ENCODE data around the gene ATG3. TPM values are rescaled to one million over a fixed set of nuclear protein-coding genes. Genes with fewer than 3 reads are reported as not detected.

ATG3 gene
- total and polyA plus RNA-seq, 2 of the 8 experiments (the other 6 are each of a cell fraction or from before 2014, with no cell fraction given): 27.3 to 55.3 TPM

DNA sequence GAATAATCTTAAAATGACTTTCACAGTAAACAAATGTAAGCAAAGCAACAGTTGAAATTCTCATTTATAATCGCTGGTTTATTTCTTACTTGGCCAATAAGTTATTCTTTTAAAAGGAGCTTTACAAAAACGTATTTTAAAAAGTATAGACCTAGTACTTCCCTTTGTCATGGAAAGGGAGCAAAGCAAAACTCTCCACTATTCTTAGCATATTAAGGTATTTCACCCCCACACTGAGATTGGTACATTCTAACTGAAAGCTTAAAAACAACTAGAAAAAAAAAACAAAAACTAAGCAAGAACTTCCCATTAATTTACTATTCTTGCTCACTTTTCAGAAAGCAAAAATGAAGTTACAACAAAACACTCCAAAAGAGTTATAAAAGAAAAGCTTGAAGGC is 1.5 kb downstream of the ATG3 start (continued):
- TF ChIP-seq TEAD4 (IDR thresholded peaks at IDR 0.05; ENCODE audit: low read depth, low read length) (no peak), GABPA (IDR thresholded peaks at IDR 0.05; ENCODE audit: borderline replicate concordance, insufficient read depth, low read length) (no peak), KDM4A (IDR thresholded peaks at IDR 0.05; ENCODE audit: low read depth, low read length, severe bottlenecking) (no peak), CHD2 (IDR thresholded peaks at IDR 0.05; ENCODE audit: low read length) (no peak)
- TF ChIP-seq, protein P1, sequence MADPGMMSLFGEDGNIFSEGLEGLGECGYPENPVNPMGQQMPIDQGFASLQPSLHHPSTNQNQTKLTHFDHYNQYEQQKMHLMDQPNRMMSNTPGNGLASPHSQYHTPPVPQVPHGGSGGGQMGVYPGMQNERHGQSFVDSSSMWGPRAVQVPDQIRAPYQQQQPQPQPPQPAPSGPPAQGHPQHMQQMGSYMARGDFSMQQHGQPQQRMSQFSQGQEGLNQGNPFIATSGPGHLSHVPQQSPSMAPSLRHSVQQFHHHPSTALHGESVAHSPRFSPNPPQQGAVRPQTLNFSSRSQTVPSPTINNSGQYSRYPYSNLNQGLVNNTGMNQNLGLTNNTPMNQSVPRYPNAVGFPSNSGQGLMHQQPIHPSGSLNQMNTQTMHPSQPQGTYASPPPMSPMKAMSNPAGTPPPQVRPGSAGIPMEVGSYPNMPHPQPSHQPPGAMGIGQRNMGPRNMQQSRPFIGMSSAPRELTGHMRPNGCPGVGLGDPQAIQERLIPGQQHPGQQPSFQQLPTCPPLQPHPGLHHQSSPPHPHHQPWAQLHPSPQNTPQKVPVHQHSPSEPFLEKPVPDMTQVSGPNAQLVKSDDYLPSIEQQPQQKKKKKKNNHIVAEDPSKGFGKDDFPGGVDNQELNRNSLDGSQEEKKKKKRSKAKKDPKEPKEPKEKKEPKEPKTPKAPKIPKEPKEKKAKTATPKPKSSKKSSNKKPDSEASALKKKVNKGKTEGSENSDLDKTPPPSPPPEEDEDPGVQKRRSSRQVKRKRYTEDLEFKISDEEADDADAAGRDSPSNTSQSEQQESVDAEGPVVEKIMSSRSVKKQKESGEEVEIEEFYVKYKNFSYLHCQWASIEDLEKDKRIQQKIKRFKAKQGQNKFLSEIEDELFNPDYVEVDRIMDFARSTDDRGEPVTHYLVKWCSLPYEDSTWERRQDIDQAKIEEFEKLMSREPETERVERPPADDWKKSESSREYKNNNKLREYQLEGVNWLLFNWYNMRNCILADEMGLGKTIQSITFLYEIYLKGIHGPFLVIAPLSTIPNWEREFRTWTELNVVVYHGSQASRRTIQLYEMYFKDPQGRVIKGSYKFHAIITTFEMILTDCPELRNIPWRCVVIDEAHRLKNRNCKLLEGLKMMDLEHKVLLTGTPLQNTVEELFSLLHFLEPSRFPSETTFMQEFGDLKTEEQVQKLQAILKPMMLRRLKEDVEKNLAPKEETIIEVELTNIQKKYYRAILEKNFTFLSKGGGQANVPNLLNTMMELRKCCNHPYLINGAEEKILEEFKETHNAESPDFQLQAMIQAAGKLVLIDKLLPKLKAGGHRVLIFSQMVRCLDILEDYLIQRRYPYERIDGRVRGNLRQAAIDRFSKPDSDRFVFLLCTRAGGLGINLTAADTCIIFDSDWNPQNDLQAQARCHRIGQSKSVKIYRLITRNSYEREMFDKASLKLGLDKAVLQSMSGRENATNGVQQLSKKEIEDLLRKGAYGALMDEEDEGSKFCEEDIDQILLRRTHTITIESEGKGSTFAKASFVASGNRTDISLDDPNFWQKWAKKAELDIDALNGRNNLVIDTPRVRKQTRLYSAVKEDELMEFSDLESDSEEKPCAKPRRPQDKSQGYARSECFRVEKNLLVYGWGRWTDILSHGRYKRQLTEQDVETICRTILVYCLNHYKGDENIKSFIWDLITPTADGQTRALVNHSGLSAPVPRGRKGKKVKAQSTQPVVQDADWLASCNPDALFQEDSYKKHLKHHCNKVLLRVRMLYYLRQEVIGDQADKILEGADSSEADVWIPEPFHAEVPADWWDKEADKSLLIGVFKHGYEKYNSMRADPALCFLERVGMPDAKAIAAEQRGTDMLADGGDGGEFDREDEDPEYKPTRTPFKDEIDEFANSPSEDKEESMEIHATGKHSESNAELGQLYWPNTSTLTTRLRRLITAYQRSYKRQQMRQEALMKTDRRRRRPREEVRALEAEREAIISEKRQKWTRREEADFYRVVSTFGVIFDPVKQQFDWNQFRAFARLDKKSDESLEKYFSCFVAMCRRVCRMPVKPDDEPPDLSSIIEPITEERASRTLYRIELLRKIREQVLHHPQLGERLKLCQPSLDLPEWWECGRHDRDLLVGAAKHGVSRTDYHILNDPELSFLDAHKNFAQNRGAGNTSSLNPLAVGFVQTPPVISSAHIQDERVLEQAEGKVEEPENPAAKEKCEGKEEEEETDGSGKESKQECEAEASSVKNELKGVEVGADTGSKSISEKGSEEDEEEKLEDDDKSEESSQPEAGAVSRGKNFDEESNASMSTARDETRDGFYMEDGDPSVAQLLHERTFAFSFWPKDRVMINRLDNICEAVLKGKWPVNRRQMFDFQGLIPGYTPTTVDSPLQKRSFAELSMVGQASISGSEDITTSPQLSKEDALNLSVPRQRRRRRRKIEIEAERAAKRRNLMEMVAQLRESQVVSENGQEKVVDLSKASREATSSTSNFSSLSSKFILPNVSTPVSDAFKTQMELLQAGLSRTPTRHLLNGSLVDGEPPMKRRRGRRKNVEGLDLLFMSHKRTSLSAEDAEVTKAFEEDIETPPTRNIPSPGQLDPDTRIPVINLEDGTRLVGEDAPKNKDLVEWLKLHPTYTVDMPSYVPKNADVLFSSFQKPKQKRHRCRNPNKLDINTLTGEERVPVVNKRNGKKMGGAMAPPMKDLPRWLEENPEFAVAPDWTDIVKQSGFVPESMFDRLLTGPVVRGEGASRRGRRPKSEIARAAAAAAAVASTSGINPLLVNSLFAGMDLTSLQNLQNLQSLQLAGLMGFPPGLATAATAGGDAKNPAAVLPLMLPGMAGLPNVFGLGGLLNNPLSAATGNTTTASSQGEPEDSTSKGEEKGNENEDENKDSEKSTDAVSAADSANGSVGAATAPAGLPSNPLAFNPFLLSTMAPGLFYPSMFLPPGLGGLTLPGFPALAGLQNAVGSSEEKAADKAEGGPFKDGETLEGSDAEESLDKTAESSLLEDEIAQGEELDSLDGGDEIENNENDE (IDR thresholded peaks at IDR 0.05; ENCODE audit: insufficient replicate concordance, low read length): no peak
